Camera-type eye (tissue), 1 donor: ENCODE results near the gene MACROH2A2. TPM values are rescaled to one million over a fixed set of nuclear protein-coding genes. Genes with fewer than 3 reads are reported as not detected.

ENCODE experiments used
- total RNA-seq: library from RNA; depleted of rRNA; stranded (reverse); fragments of >200 nt; gene quantifications from one replicate; pipeline ENCODE4 v1.2.3, GENCODE V29; 2014

MACROH2A2 gene
- total RNA-seq = 49.1 TPM

DNA sequence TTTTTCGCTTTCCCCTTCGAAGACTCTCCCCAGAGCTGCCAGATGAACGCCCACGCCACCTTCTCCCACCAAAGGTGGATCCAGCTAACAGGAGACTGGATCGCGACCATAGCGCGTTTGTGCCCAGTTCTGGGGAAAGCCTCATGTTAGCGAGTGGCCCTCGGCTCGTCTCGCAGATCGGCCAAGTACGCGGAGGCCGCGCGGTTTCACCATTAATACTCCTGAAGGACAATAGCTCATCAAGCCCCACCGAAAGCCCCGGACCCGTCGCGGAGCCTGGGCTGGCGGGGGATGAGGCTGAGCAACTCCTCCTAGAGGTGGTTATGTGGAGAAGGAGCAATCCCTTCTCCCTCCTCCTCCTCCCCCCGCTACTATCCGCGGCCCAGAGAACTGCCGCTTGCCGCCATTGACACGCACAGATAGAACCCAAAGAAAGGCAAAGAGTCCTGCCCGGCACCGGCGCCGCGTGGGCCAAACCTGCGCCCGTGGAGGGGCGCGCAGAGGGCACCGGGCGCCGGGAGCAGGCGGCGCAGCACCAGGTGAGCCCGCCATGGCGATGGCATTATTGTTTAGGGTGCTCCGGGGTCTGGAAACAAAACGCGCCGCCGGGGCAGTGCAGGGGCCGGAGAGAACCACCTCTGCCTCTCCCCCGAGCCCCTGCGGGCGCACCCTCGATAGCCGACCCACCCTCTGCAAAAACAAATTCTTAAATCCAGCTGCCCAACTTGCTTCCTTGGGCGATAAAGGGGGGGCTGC, at the start of gene MACROH2A2:
MACROH2A2 (plus strand) TSS at position 385 of the 756 bp plus-strand sequence. CDS start 22,813 bp downstream, outside the sequence.

DNA sequence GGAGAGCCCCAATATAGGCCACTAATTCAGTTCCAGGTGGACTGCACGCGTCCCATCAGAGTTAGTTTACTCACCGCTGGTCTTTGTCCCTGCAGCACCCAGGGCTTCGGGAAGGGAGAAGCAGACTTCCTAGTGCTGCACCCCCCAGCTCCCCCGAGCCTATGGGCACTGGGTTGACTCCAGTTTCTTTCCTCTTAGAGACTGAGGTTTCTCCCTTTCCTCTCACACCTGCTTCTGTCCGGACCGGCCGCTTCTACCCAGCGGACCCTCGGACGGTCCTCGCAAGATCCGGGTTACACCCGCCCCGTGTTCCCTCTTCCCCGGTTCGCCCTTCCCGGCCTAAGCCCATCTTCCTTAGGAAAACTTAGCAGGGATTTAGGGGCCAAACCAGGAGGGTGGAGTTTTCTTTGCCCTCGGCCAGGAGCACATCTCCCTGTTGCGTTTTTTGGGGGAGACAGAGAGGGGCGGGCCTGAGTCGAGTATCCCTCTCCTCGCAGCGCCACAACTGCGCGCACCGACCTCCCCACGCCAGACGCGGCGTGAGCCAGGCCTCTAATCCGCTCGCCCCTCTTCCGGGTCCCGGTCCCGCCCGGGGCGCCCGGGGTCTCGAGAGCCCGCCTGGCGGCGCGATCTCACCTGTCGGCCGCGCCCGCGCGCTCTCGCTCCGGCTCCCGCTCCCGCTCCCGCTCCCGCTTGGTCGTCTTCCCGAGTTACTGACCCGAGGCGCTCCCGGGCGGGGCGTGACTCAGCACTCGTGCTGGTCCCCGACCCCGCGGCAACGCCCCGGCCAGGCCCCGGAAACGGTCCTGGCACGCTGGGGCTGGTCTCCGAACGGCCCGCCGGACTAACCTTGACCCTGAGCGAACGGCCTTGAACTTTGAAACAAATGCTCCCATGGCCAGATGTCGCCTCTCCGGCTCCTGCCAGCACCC, 79.7 kb downstream of the MACROH2A2 start, which contains the start of gene AIFM2:
AIFM2 (minus strand) TSS at position 728 of the 932 bp plus-strand sequence. CDS start 8,741 bp downstream, outside the sequence.

DNA sequence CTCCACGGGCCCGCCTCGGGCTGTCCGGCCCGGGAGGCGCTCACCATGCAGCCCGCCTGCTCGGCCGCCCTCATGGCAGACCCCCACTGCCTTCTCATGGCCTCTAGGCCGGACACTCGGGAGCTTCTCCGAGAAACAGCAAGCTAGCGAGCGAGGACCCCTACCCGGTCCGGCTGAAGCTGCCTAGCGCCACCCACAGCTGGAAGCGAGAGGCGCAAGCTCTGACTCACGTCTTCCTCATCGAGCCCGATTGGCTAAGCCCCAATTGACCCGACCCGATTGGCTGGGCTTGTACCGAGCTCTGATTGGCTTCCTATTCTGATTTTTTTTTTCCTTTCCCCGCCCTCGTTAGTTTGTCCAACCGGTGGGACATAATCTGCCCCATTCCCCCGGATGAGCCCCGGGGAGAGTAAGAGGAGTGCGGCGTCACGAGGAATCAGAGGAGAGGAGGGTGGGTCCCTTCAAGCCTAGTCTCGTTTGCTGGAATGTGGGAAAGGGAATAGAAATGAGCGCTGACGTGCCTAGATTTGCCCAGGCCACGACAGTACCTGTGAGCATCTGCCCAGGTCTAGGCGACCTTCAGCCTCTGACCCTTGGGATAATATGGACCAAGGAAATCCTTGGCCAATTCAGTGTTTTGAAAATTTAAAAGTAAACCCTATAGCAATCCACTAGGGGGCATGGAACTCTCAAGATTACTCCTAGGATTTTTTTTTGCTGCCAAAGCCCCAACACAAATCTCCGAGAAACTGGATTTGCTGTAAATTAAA, 94.0 kb downstream of the MACROH2A2 start, which contains the start of gene TYSND1:
TYSND1 (minus strand) TSS at position 212 of the 770 bp plus-strand sequence; CDS start at position 98, 114 bp downstream.

Other genes starting within 250 kb of the MACROH2A2 start
- 3.6 TPM for gene AIFM2, start 80.0 kb downstream of the MACROH2A2 start, total RNA-seq
- gene TYSND1, start 93.9 kb downstream of the MACROH2A2 start, total RNA-seq = 15.7 TPM
- 135 TPM for gene SAR1A, start 117.7 kb downstream of the MACROH2A2 start, total RNA-seq
- 123 TPM for gene PPA1, start 180.6 kb downstream of the MACROH2A2 start, total RNA-seq
- gene NPFFR1, start 231.2 kb downstream of the MACROH2A2 start, total RNA-seq = 9.1 TPM